ENCODE results near the gene ENOSF1.

GRCh38 chr18:658947-659533 is 53.4 kb downstream of the ENOSF1 start:
- TF ChIP-seq CTCF (conservative IDR thresholded peaks at IDR 0.05; ENCODE audit: low read length) = no peak
- TF ChIP-seq EZH2phosphoT487 (IDR thresholded peaks at IDR 0.05; ENCODE audit: borderline replicate concordance) = no peak
